AG04450 (cell line): Measurements from ENCODE around the gene TYW1B. TPM values are rescaled to one million over a fixed set of nuclear protein-coding genes. Genes with fewer than 3 reads are reported as not detected.
"Not testable (repeated sequence)": the region's sequence is repeated elsewhere in the genome, so short reads cannot be mapped to it uniquely, and the experiment has no call there.

ENCODE experiments used
- CTCF ChIA-PET: fragments of 300-600, 350-600 bp; formaldehyde crosslinking; extraction: SDS; loops from one replicate; lab custom pipeline; 2022; ENCODE audit warnings: antibody characterized with exemption, inconsistent platforms; lab: Charles Lee
- POLR2A ChIA-PET: fragments of 350-600 bp; formaldehyde crosslinking; extraction: SDS; loops from one replicate; lab custom pipeline; 2021; ENCODE audit warnings: antibody characterized with exemption, inconsistent platforms; lab: Yijun Ruan, JAX
- DNase-seq: peaks from one replicate; pipeline ENCODE4 v3.0.0-alpha.2; 2011; ENCODE audit warnings: low read depth, low spot score
- H3K27ac ChIP-seq: one replicate; pipeline ENCODE4 v1.5.1; 2012; ENCODE audit warnings: low read depth, low read length, control low read depth
- H3K27me3 ChIP-seq: one replicate; pipeline ENCODE4 v1.6.0; 2012; ENCODE audit warnings: low read length; ENCODE audit not compliant: control insufficient read depth, insufficient read depth
- H3K4me3 ChIP-seq: 2 replicates; pipeline ENCODE4 v1.5.1; 2011; ENCODE audit warnings: mild to moderate bottlenecking, low read depth, low read length, control low read depth
- H3K9me3 ChIP-seq: 2 replicates; pipeline ENCODE4 v1.5.1; 2012; ENCODE audit warnings: low read length; ENCODE audit not compliant: control insufficient read depth, insufficient read depth
- polyA plus RNA-seq: library from polyadenylated mRNA; depleted of rRNA; stranded (reverse); fragments of >200 nt; gene quantifications from 2 replicates; pipeline ENCODE4 v1.2.3, GENCODE V29; 2011
- TF ChIP-seq, protein P1 (sequence below): IDR thresholded peaks from 2 replicates; pipeline ENCODE4 v1.5.1; 2011; ENCODE audit warnings: low read depth, low read length, control low read depth, inconsistent platforms

The TYW1B gene
- polyA plus RNA-seq, 1 experiment, result 5.0 TPM

DNA sequence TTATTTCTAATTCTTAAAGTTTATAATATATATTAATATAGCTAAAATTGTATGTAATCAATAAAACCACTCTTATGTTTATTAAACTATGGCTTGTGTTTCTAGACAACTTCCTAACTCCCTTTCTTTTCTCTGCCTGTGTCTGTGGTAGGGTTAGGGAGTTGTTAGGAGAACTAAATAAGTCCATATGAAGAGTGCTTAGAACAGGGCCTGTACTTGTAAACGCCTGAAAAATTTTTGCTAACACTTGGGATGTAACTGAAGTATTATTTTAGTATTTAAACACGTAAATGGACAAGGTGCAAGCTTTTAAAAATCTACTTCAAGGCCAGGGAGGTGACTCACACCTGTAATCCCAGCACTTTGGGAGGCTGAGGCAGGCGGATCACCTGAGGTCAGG lies 9.3 kb upstream of the TYW1B start:
- H3K4me3 ChIP-seq, H3K27ac ChIP-seq, H3K27me3 ChIP-seq, H3K9me3 ChIP-seq, DNase-seq, CTCF ChIA-PET: not testable (repeated sequence)
- POLR2A ChIA-PET, result interaction anchor here (1.1 kb wide), 1 partner anchor 8 kb away, joined by 4 read pairs; no protein-coding TSS in a partner anchor

DNA sequence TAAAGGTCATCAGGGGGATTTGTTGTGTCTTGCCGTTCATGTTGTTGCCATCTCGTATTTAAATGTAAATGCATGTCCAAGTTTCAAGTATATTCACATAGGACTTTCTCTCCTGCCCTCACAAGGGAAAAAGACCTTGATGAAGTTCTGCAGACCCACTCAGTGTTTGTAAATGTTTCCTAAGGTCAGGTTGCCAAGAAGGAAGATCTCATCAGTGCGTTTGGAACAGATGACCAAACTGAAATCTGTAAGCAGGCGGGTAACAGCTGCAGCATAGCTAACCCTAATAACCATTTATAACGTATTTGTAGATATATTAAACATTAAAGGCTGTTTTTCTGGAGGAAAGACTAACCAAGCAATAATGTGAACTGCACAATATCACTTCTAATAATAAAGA lies 2.6 kb upstream of the TYW1B start:
- CTCF ChIA-PET, POLR2A ChIA-PET, H3K27me3 ChIP-seq, H3K9me3 ChIP-seq, DNase-seq: not testable (repeated sequence)
- peak overlapping the region; percentile 69 for H3K4me3 ChIP-seq
- peak overlapping the region; percentile 96 for H3K27ac ChIP-seq

DNA sequence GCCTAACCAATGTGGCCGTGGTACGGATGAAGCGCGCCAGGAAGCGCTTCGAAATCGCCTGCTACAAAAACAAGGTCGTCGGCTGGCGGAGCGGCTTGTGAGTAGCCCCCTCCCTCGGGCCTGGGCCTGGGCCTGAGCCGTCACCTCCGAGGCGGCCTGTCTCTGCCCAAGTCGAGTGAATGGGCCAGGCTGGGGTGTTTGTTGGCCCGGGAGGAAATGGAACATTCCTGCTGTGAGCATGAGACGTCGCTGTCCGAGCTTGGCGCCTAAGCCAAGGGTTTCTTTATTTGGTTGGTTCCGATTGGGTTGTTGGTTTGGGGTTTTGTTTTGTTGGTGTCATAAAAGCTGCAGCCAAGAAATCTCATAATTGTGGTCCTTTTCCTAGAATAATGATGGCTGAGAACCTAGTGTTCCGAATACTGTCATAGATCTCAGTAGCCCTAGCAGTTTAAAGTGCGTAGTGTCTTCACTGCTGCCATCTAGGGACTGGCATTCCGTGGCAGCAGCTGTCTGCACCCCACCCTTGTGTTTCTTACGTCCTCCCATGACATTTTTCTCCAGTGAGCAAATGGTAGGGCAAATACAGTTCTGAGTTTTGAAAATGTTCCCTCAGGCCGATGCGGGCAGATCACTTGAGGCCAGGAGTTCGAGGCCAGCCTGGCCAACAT lies 1.8 kb upstream of the TYW1B start:
- TF ChIP-seq, protein P1, sequence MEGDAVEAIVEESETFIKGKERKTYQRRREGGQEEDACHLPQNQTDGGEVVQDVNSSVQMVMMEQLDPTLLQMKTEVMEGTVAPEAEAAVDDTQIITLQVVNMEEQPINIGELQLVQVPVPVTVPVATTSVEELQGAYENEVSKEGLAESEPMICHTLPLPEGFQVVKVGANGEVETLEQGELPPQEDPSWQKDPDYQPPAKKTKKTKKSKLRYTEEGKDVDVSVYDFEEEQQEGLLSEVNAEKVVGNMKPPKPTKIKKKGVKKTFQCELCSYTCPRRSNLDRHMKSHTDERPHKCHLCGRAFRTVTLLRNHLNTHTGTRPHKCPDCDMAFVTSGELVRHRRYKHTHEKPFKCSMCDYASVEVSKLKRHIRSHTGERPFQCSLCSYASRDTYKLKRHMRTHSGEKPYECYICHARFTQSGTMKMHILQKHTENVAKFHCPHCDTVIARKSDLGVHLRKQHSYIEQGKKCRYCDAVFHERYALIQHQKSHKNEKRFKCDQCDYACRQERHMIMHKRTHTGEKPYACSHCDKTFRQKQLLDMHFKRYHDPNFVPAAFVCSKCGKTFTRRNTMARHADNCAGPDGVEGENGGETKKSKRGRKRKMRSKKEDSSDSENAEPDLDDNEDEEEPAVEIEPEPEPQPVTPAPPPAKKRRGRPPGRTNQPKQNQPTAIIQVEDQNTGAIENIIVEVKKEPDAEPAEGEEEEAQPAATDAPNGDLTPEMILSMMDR, result peak; percentile 49
- ChIA-PET CTCF (interaction anchor here (1.2 to 1.7 kb wide), 4 partner anchors 11 to 88 kb away, joined by 3 to 9 read pairs (median 4); no protein-coding TSS in a partner anchor), POLR2A (interaction anchor here (0.6 to 1.0 kb wide), 2 partner anchors 8 to 14 kb away, joined by 3 to 4 read pairs; no protein-coding TSS in a partner anchor)
- not testable (repeated sequence) for H3K27me3 ChIP-seq, H3K9me3 ChIP-seq
- H3K27ac ChIP-seq, result peak overlapping the region; percentile 96
- peak; percentile 41 for DNase-seq
- peak overlapping the region; percentile 69 for H3K4me3 ChIP-seq

DNA sequence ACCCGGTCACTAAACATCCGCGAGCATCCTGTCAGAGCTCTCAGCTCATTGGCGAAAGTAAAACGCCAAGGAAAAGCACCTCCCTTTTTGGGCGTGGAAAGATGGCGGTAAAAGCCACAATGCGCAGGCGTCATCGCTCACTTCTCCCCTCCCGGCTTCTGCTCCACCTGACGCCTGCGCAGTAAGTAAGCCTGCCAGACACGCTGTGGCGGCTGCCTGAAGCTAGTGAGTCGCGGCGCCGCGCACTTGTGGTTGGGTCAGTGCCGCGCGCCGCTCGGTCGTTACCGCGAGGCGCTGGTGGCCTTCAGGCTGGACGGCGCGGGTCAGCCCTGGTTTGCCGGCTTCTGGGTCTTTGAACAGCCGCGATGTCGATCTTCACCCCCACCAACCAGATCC lies 1.3 kb upstream of the TYW1B start:
- CTCF ChIA-PET, result interaction anchor here (1.2 to 1.7 kb wide), 4 partner anchors 11 to 89 kb away, joined by 3 to 9 read pairs (median 4); no protein-coding TSS in a partner anchor
- not testable (repeated sequence) for H3K9me3 ChIP-seq, H3K27me3 ChIP-seq
- POLR2A ChIA-PET, result interaction anchor here (0.6 to 1.0 kb wide), 3 partner anchors 8 to 50 kb away, joined by 3 to 5 read pairs (median 4); no protein-coding TSS in a partner anchor
- peak overlapping the region; percentile 69 for H3K4me3 ChIP-seq
- H3K27ac ChIP-seq, result peak overlapping the region; percentile 96
- DNase-seq, result peak; percentile 95

DNA sequence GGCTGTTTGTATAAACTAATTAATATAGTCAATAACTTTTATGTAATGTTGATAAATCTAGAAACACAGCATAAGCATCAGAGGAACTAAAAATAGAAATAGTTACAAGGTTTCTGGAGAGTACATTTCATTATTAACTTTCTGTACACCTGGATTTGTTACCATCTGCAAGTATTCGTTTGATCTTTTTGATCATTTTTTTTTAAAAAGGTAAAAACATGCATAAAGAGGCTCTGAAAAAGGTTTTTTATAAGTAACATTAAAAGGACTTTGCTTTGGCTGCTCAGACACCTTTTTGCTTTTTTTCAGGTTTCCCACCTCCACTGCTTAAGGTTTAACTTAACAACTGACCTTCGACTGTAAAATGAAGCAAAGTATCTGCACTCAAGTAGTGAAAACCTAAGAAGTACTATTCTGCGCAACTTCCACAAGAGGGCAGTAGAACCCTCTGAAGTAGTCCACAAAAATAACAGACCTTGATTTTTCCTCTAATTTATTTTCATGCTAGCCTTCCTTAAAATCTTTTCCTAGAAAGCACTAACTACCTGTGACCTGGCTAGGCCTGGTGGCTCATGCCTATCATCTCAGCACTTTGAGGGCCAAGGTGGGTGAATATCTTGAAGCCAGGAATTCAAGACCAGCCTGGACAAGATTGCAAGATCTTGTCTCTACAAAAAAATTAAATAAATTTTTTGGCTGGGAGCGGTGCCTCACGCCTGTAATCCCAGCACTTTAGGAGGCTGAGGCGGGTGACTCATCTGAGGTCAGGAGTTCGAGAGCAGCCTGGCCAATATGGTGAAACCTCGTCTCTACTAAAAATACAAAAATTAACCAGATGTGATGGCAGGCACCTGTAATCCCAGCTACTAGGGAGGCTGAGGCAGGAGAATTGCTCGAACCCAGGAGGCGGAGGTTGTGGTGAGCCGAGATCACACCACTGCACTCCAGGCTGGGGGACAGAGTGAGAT lies 4.0 kb downstream of the TYW1B start:
- CTCF ChIA-PET, result interaction anchor here (1.2 to 1.9 kb wide), 3 partner anchors 91 to 93 kb away, joined by 3 to 7 read pairs (median 3); no protein-coding TSS in a partner anchor
- H3K27ac ChIP-seq, DNase-seq, H3K4me3 ChIP-seq, POLR2A ChIA-PET, H3K9me3 ChIP-seq, H3K27me3 ChIP-seq: not testable (repeated sequence)
- TF ChIP-seq, protein P1, result peak; percentile 17; the same call in 1 of the 2 replicates

DNA sequence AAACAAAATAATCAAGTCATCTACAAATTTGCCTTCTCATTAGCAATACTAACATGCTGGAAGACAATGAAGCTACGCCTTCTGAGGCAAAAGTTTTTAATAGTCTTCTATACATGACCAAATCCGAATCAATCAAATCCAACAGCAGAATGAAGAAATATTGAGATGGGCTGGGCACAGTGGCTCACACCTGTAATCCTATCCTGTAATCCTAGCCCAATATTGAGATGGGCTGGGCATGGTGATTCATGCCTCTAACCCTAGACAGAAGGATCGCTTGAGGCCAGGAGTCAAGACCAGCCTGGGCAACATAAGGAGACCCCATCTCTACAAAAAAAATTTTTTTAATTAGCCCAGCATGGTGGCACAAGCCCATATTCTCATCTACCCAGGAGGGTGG lies 5.5 kb downstream of the TYW1B start:
- H3K27me3 ChIP-seq, H3K27ac ChIP-seq, DNase-seq, H3K4me3 ChIP-seq, H3K9me3 ChIP-seq, POLR2A ChIA-PET: not testable (repeated sequence)
- CTCF ChIA-PET, result interaction anchor here (1.2 to 1.9 kb wide), 2 partner anchors 93 to 94 kb away, joined by 3 to 7 read pairs; no protein-coding TSS in a partner anchor

DNA sequence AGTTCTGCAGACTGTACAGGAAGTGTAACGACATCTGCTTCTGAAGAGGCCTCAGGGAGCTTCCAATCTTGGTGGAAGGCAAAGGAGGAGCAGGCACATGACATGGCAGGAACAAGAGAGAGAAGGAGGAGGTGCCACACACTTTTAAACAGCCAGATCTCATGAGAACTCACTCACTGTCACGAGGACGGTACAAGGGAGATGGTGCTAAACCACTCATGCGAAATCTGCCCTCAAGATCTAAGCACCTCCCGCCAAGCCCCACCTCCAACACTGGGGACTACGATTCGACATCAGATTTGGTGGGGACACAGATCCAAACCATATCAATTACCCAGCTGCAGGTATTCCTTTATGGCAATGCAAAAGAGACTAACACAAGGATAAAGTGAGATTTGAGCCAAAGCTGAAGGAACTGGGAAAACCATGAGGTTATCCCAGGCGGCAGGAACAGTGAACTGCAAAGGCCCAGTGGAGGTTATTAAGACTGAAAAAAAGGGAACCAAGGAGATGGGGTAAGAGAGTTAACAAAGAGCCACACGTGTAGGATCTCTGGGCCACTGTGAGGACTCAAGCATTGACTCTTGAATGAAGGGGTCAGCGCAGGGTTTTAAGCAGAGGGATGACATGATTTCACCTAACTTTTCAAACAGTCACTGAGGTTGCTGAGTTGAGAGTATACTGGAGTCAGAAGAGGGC lies 9.2 kb downstream of the TYW1B start:
- H3K27me3 ChIP-seq, H3K27ac ChIP-seq, H3K4me3 ChIP-seq, CTCF ChIA-PET, POLR2A ChIA-PET, DNase-seq, H3K9me3 ChIP-seq: not testable (repeated sequence)

DNA sequence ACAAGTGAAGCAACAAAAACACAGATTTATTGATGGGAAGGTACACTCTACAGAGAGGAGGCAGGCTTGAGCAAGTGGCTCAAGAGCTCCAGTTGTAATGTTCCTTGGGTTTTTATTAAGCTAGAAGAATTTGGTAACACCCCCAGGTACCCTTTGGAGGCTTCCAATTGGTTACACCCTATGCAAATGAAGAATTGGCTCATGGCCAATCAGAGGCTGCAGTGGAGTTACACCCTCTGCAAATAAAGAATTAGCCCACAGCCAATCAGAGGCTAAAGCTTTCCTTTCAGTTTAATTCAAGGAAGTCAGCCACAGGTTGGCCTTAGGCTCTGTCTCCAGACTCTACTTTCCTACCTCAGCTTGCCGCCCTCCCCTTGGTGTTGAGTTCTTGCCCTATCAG lies 10.3 kb downstream of the TYW1B start:
- H3K27ac ChIP-seq, H3K4me3 ChIP-seq, POLR2A ChIA-PET, H3K27me3 ChIP-seq, H3K9me3 ChIP-seq, DNase-seq: not testable (repeated sequence)
- CTCF ChIA-PET, result interaction anchor here (0.7 kb wide), 1 partner anchor 98 kb away, joined by 3 read pairs; no protein-coding TSS in a partner anchor
